D721Med (cell line): ENCODE results near the gene GART.
"Not testable (repeated sequence)": the region's sequence is repeated elsewhere in the genome, so short reads cannot be mapped to it uniquely, and the experiment has no call there.

ENCODE experiments used
- DNase-seq: peaks from one replicate; pipeline ENCODE4 v3.0.0; 2011; ENCODE audit warnings: low spot score; ENCODE audit not compliant: insufficient read length
- FAIRE-seq: peaks from 2 replicates; lab custom pipeline; 2011; peaks lifted over from hg19 to GRCh38; lab: Jason Lieb, UNC
- CTCF ChIP-seq: IDR thresholded peaks from 2 replicates; pipeline ENCODE4 v1.5.1; 2012; ENCODE audit warnings: mild to moderate bottlenecking, control low read depth; ENCODE audit not compliant: insufficient read depth; ENCODE audit errors: missing control alignments

Gene GART

DNA sequence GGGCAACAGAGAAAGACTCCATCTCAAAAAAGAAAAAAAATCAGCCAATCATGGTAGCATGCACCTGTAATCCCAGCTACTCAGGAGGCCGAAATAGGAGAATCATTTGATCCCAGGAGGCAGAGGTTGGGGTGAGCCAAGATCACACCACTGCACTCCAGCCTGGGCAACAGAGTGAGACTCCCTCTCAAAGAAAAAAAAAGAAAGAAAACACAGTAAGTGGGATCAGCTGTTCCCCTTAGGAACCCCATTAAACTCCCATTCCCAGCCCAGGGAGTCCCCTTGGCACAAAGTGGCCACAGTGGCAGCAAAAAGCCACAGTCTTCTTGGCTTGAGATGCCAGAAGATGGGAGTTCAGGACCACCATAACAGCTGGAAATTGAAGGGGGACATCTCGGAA, 71.2 kb downstream of the GART start:
- no peak for DNase-seq
- no peak for TF ChIP-seq CTCF
- no peak for FAIRE-seq

DNA sequence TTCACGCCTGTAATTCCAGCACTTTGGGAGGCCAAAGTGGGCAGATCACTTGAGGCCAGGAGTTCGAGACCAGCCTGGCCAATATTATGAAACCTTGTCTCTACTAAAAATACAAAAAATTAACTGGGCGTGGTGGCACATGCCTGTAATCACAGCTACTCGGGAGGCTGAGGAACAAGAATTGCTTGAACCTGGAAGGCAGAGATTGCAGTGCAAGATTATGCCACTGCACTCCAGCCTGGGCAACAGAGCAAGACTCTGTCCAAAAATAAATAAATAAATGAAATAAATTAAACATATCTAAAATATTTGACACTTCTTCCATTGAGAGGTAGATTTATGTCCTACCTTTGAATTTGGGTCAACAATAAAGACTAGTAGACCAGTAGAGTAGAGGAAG, 72.7 kb downstream of the GART start:
- not testable (repeated sequence) for FAIRE-seq, DNase-seq

GRCh38 chr21:33461538-33462250, 80.2 kb downstream of the GART start:
- no peak for TF ChIP-seq CTCF
- no peak for FAIRE-seq
- no peak for DNase-seq

GRCh38 chr21:33458861-33459260, 83.1 kb downstream of the GART start:
- TF ChIP-seq CTCF: no peak
- FAIRE-seq: no peak
- no peak for DNase-seq

- FAIRE-seq (no peak), DNase-seq (no peak)
- no peak for TF ChIP-seq CTCF
Measured at GRCh38 chr21:33455686-33456446, 86.1 kb downstream of the GART start.
